T-helper 1 cell treated with Interleukin-12 subunit alpha and Interleukin-12 subunit beta and Interleukin-4 antibody, amounts not matched to agents 30 ng/mL and 1 ng/mL, for 36 hours (primary cell): Measurements from ENCODE around the gene PPP1R14C. TPM values are rescaled to one million over a fixed set of nuclear protein-coding genes. Genes with fewer than 3 reads are reported as not detected.
"Not testable (repeated sequence)": the region's sequence is repeated elsewhere in the genome, so short reads cannot be mapped to it uniquely, and the experiment has no call there.

Experiments
- intact Hi-C: fragments of 100-400 bp; cut with micrococcal nuclease; formaldehyde crosslinking; loops from one replicate; pipeline ENCODE4 v1.15.1; 2024
- total RNA-seq: library from RNA; stranded (reverse); gene quantifications from 2 replicates; pipeline ENCODE4 v1.2.3, GENCODE V29; 2022

PPP1R14C gene
- total RNA-seq, 1 donor from 2014 or later = not detected

DNA sequence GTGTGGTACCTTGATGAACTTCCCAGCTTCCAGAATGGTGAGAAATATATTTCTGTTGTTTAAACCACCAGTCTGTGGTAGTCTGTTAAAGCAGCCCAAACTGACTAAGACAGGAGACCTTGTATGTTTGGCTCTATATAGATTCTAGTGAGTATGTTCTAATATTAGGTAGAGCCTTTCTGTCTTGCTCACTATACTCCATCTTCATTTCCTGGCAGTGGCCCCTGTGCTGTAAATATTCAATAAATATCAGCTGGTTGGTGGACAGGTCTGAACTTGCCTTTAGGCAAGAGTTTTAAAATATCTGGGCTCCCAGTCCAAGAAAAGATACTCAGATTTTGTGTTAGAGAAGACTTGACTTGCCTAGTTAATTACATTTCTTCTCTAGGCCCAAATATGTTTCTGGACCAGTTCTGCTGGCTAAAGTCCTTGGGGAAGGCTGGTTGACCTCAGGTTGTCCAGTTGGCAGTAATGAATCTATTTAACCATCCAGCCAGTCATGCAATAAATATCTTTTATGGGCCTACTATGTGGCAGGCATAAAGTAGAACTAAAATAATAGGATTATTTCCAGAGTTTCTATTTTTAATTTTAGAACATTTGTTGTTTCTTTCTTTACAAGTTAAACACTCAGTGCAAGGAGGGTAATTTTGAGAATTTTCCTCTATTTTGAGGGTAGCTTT, 22.3 kb downstream of the PPP1R14C start:
- intact Hi-C loops = no loop called here

DNA sequence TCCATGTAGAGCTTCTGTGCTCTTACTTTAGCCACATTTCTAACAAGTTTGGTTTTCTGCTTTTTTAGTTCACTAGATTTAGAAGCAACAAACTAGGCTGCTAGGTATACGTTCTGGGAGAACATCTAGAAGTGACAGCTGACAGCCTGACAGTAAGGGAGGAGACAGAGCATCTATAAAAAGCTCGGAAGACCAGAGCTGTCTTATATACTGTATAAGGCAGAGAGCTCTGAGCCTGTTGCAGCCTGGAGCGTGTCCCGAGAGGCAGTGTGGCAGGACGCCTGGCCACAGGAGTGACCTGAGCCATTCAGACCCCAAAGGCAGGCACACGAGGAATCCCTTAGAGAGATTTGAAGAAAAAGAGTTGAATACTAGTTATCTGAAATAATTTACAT, 24.6 kb downstream of the PPP1R14C start:
- intact Hi-C loops = no loop called here

- intact Hi-C loops = no loop called here
Measured at GRCh38 chr6:150169181-150169580, 26.3 kb downstream of the PPP1R14C start.

DNA sequence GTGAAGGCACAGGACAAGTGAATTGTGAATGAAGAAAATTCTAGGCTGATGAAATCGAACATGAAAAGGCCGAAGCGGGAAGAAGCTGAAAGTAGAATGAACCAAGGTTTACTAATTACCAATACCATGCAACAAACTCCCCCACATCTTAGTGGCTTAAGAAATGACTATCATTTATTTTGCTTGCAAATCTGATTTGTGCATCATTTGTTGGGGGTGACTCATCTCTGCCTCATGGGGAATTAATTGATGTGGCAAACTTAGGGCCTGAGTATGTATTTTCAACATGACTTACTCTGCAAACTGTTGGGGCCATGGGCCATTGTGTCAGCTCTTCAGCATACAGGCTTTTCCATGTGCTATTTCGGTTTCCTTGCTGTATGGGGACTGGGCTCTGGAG, 26.8 kb downstream of the PPP1R14C start:
- intact Hi-C loops = no loop called here

DNA sequence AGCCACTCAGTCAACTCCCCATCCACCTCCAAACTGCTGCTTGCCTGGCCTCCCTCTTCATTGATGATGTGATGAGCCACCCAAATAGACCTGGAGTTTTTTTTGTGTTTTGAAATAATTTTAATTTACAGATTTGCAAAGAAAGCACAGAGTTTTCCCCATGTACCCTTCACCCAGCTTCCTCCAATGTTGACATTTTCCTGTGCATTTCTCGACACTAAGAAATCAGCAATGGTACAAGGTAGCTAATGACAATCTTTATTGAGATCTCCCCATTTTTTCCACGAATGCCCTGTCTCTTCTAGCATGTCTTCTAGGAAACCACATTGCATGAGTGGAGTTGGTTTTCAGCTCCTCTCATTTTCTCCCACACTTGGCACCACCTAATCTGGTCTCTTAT, 30.1 kb downstream of the PPP1R14C start:
- intact Hi-C loops = no loop called here

GRCh38 chr6:150175586-150176151, 32.8 kb downstream of the PPP1R14C start:
- intact Hi-C loops = no loop called here

- intact Hi-C loops = no loop called here
Measured at GRCh38 chr6:150176152-150176551, 33.3 kb downstream of the PPP1R14C start.

DNA sequence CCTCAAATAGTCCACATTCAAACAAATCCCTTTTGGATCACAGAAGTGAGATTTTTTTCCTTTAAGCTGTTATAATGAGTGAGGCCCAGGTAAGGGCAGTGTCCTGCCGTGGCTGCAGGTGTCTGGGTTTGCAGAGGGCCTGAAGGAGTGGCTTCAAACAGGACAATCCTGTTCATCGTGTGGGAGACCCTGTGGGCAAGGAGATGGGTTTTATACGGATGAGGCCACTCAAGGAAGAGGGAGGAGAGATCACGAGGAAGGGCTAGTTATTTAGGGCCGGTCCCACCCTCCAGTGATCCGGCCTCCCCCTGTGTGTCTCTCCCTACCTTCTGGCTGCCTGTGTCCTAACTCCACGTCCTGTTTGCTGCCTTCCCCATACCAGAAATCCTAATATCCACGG, 33.8 kb downstream of the PPP1R14C start:
- intact Hi-C loops = no loop called here

DNA sequence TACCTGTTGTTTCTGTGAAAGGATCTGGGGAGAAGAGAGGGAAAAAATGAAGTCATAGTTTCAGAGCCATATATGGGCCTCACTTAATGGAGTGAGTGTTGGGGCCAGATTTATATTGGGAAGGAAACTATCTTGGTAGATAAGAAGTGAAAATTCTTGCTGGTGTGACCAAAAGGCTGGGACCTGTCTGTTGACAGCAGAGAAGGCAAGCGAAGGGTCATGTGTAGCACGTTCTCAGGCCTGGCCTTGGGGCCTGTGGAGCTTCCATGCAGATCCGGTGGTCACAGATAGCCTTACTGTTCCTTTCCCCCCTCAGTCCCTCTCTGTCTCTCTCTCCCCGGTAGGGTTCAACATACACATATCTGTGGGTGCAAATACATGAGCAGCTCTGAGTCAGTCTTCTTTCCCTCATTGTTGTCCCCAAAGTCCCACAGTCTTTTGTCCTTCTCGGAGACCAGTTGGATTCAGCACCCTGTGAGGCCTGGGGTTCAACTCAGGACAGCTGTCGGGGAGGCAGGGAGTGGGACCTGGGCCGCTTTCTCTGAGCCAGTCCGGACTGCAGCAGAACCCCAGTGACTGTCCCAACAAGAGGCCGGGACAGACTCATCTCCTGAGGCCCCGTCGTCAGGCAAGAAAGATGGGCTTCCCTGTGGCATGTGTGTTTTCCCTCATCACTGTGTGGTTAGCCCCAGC, 34.6 kb downstream of the PPP1R14C start:
- intact Hi-C loops = no loop called here

DNA sequence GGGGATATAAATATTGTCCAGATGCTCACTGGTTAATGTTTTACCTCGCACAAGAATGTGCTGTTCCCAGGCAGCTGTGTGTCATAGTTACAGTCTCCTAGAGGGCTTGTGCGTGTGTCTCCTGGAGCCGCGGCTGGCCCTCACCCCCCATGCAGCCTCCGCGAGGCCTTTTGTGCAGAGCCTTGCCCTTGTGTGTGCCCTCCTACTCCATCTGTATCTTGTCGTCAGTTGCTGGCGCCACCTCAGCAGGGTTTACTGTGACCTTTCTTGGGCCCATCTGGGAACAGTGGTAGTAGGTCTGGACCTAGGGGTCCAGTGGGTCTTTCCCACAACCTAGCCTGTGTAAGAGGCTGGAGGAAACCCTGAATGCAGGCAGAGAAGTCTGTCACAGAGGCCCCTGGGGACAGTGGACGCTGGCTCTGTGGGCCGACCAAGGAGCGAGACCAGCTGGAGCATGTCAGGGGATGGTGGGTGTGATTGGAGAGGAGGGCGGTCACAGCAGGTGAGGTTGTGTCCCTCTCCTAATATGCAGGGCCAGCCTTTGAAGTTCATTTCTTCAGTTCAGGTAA, 35.2 kb downstream of the PPP1R14C start:
- intact Hi-C loops = no loop called here

- intact Hi-C loops = no loop called here
Measured at GRCh38 chr6:150179030-150179429, 36.2 kb downstream of the PPP1R14C start.

- intact Hi-C loops = not testable (repeated sequence)
Measured at GRCh38 chr6:150179907-150180424, 37.1 kb downstream of the PPP1R14C start.

- intact Hi-C loops = no loop called here
Measured at GRCh38 chr6:150180517-150180916, 37.7 kb downstream of the PPP1R14C start.

DNA sequence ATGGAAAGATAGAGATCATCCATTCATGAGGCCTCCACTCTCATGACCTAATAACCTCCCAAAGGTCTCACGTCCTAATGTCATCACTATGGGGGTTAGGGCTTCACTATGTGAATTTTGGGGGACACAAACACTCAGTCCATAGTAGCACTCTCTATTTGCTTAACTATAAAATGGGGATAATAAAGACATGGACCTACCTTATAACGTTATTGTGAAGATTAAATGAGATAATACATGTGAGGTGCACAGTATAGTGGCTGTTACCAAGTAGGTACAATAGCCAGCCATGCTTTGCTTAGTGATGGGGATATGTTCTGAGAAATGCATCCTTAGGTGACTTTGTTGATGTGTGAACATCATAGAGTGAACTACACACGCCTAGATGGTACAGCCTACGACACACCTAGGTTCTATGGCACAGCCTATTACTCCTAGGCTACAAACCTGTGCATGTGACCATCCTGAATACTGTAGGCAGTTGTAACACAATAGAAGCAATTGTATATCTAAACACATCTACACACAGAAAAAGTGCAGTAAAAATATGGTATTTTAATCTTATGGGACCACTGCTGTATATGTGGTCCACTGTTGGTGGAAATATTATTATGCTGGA, 39.7 kb downstream of the PPP1R14C start:
- intact Hi-C loops = no loop called here

- intact Hi-C loops = no loop called here
Measured at GRCh38 chr6:150183105-150183504, 40.3 kb downstream of the PPP1R14C start.

GRCh38 chr6:150183966-150184365, 41.1 kb downstream of the PPP1R14C start:
- intact Hi-C loops = no loop called here

GRCh38 chr6:150184850-150185731, 42.2 kb downstream of the PPP1R14C start:
- intact Hi-C loops = no loop called here

GRCh38 chr6:150185732-150186117, 42.9 kb downstream of the PPP1R14C start:
- intact Hi-C loops = no loop called here

DNA sequence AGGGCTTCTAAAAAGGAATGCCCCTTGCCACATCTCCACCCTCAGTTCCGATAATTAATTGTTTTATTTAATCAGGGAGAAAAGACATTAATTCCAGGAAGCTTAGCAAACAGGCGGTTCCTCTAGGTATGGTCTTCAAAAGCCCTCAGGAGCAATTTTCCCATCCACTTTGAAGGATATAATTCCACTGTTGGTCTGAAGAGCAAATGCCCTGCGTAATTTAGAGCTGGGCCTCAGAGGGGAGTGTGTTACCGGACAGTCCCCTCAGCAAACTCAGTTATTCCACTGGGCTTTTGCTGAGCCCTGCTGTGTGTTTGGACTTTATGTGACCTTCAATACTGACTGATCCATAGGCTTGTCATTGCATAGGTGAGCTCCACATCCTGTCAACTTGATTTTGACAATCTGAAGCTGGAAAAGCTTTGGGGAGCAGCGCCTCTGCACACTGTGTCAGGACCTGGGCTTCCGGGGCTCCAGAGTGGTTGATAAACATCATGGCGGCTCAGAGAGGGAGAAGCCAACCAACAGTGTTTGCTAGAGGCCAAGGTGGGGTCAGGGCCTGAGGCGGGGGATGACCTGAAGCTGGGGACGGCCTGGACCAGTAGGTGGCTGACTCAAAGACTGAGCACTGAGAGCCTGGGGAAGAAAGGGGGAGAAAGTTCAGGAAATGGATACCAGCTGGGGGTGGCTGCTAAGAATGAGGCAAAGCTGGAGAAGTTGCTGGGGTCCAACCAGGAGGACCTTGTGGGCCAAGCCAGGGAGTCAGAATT, 43.5 kb downstream of the PPP1R14C start:
- intact Hi-C loops = no loop called here

- intact Hi-C loops = not testable (repeated sequence)
Measured at GRCh38 chr6:150187433-150187832, 44.6 kb downstream of the PPP1R14C start.
